Osteocyte (in vitro differentiated cells): ENCODE measurements around the gene PIK3R5. TPM values are rescaled to one million over a fixed set of nuclear protein-coding genes. Genes with fewer than 3 reads are reported as not detected.
"Not testable (repeated sequence)": the region's sequence is repeated elsewhere in the genome, so short reads cannot be mapped to it uniquely, and the experiment has no call there.

Source experiments
- DNase-seq: peaks from one replicate; pipeline ENCODE4 v3.0.0; 2021; ENCODE audit warnings: mixed read lengths; ENCODE audit not compliant: unreplicated experiment; ENCODE audit errors: extremely low spot score
- H3K27ac Mint-ChIP-seq: one replicate; pipeline ENCODE4 v1.8.0; 2021; ENCODE audit warnings: mild to moderate bottlenecking, mixed read lengths; ENCODE audit not compliant: unreplicated experiment
- H3K27me3 Mint-ChIP-seq: one replicate; pipeline ENCODE4 v1.8.0; 2021; ENCODE audit warnings: mixed read lengths; ENCODE audit not compliant: unreplicated experiment
- H3K36me3 Mint-ChIP-seq: one replicate; pipeline ENCODE4 v1.8.0; 2021; ENCODE audit warnings: mixed read lengths; ENCODE audit not compliant: unreplicated experiment
- H3K4me1 Mint-ChIP-seq: one replicate; pipeline ENCODE4 v1.8.0; 2021; ENCODE audit warnings: mixed read lengths; ENCODE audit not compliant: unreplicated experiment
- H3K4me3 Mint-ChIP-seq: one replicate; pipeline ENCODE4 v1.8.0; 2021; ENCODE audit warnings: mild to moderate bottlenecking, moderate library complexity, mixed read lengths; ENCODE audit not compliant: unreplicated experiment
- H3K9me3 Mint-ChIP-seq: one replicate; pipeline ENCODE4 v1.8.0; 2021; ENCODE audit warnings: mixed read lengths; ENCODE audit not compliant: unreplicated experiment
- CTCF ChIP-seq: fragments of 200-600 bp; sonication (generic); IDR thresholded peaks from 2 replicates; pipeline ENCODE4 v1.5.0; 2021; ENCODE audit warnings: antibody characterized with exemption, mild to moderate bottlenecking, moderate library complexity
- total RNA-seq: library from RNA; stranded (reverse); gene quantifications from 2 replicates; pipeline ENCODE4 v1.2.1, GENCODE V29; 2021

Gene PIK3R5
- total RNA-seq, 1 donor from 2014 or later: not detected

DNA sequence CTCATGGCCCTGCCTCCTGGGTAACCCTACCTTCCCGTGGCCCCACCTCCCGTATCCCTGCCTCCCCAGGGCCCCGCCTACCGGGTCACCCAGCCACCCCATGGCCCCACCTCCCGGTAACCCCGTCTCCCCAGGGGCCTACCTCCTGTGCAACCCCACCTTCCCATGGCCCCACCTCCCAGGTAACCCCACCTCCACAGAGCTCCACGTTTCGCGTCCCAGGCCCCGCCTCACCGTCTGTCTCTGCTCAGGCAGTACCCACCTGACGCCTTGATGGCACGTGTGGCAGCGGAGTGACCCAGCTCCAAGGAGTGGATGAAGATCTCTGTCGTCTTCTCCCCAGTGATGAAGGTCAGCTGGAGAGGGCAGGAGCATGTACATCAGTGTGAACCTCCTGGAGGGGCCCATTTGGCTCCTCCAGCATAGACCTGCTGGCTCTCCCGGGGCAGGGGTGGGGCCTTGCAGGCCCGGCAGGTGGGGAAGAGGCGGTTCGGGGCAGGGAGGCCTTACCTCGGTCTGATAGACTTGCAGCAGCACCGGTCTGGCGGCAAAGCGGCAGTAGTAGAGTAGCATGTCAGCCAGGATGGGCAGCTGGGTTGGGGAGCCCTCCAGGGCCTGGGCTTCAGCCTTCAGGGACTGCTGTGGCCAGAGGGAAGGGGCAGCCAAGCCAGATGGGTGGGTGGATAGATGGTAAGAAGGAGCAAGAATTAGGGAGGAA is 79.4 kb downstream of the PIK3R5 start:
- no peak overlapping the region for H3K4me3 Mint-ChIP-seq
- no peak overlapping the region for H3K27ac Mint-ChIP-seq
- H3K9me3 Mint-ChIP-seq: no peaks in the 10 kb centered on the region
- no peaks in the 10 kb centered on the region for H3K36me3 Mint-ChIP-seq
- H3K27me3 Mint-ChIP-seq: no peaks in the 10 kb centered on the region
- no peaks in the 10 kb centered on the region for H3K4me1 Mint-ChIP-seq
- no peak for TF ChIP-seq CTCF
- no peak for DNase-seq

- not testable (repeated sequence) for H3K4me1 Mint-ChIP-seq, DNase-seq, H3K9me3 Mint-ChIP-seq, H3K4me3 Mint-ChIP-seq, H3K27ac Mint-ChIP-seq, H3K36me3 Mint-ChIP-seq, H3K27me3 Mint-ChIP-seq
Measured at GRCh38 chr17:8885163-8885966, 80.1 kb downstream of the PIK3R5 start.

DNA sequence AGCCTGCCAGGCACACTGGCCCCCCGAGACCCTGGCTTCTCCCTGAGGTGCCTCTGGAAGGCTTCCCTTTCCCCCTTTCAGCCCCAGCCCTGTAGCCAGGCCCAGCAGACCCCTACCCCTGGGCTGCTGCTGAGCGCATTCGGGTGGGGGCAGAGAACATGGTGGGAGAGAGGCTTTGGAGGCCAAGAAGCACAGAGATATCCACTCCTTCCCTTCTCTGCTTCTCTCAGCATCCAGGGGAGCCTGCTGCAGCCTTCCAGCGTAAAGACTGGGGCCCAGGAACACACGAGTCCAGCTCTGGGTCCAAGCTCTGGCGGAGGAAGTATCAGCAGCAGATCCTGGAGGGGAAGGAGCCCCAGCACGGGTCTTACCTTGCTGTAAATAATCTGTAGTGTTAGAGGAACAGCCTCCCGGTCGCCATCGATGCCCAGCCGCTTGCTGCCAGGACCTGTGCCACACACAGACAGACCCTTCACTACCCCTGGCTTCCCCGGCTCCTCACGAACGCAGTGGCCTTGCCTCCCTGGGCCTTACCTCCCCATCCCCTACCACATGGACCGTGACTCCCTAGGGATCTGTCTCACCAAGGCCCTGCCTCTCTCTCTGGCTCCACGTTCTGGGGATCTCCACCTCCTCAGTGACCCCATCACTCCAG is 81.0 kb downstream of the PIK3R5 start:
- Mint-ChIP-seq H3K4me3 (no peak overlapping the region), H3K27me3 (peaks cover 3% of the 10 kb centered on the region), H3K9me3 (no peaks in the 10 kb centered on the region), H3K4me1 (no peaks in the 10 kb centered on the region), H3K36me3 (no peaks in the 10 kb centered on the region), H3K27ac (no peak overlapping the region)
- no peak for TF ChIP-seq CTCF
- DNase-seq: no peak

DNA sequence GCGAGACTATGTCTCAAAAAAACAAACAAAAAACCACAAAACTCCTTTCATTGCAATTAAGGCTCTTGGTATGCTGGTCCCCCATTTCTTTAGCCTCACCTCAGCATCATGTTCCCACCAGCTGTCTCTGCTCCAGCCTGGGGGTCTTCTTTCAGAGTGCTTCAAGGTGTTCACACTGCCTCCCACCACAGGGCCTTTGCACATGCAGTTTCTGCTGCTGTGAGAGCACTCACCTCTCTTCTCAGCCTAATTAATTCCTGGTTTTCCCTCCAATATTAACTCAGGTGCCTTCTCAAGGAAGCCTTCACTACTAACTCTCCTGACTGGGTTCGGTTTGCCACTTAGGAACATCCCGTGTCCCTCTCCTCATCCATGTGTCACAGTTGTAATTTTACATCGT is 82.2 kb downstream of the PIK3R5 start:
- Mint-ChIP-seq H3K4me3 (no peak overlapping the region), H3K27me3 (peaks cover 5% of the 10 kb centered on the region), H3K9me3 (no peaks in the 10 kb centered on the region), H3K36me3 (no peaks in the 10 kb centered on the region), H3K27ac (no peak overlapping the region), H3K4me1 (no peaks in the 10 kb centered on the region)
- TF ChIP-seq CTCF: no peak
- no peak for DNase-seq

GRCh38 chr17:8881606-8882005 is 83.9 kb downstream of the PIK3R5 start:
- Mint-ChIP-seq H3K36me3 (no peaks in the 10 kb centered on the region), H3K4me1 (no peaks in the 10 kb centered on the region), H3K27me3 (peaks cover 18% of the 10 kb centered on the region), H3K27ac (no peak overlapping the region), H3K9me3 (no peaks in the 10 kb centered on the region), H3K4me3 (no peak overlapping the region)
- TF ChIP-seq CTCF: no peak
- DNase-seq: no peak
